CD4-positive, CD25-positive, alpha-beta regulatory T cell (primary cell): ENCODE results near the gene SHB. TPM values are rescaled to one million over a fixed set of nuclear protein-coding genes. Genes with fewer than 3 reads are reported as not detected.
A peak's percentile ranks its signal among the peaks of the same experiment; 100 is the strongest.

Source experiments
- ATAC-seq, 2 donors: fragments of 150-1000 bp; cut with Tn5 transposase; one replicate each; pipeline ENCODE4 v1.10.0; 2021; ENCODE audit warnings: low read depth in 2 of 2, moderate number of reproducible peaks in 2 of 2, moderate library complexity in 1 of 2
- DNase-seq, 3 donors: peaks; one replicate each; pipeline versions ENCODE4 v3.0.0 to v3.0.0-alpha.2; 2012 to 2022; ENCODE audit warnings: mixed read lengths in 1 of 3
- H3K27ac ChIP-seq: one replicate; pipeline ENCODE4 v1.7.0; 2013; ENCODE audit warnings: mild to moderate bottlenecking, low read length; ENCODE audit not compliant: insufficient read depth, poor library complexity, severe bottlenecking
- H3K27me3 ChIP-seq: one replicate; pipeline ENCODE4 v1.7.0; 2013; ENCODE audit warnings: low read length; ENCODE audit not compliant: control insufficient read depth, insufficient read depth
- H3K36me3 ChIP-seq: one replicate; pipeline ENCODE4 v1.7.0; 2013; ENCODE audit warnings: mild to moderate bottlenecking, low read length, moderate library complexity; ENCODE audit not compliant: control insufficient read depth, insufficient read depth
- H3K4me1 ChIP-seq: 2 replicates; pipeline ENCODE4 v1.7.0; 2013; ENCODE audit warnings: mild to moderate bottlenecking, low read length; ENCODE audit not compliant: insufficient read depth, control insufficient read depth, poor library complexity, severe bottlenecking
- H3K4me3 ChIP-seq: one replicate; pipeline ENCODE4 v1.7.0; 2013; ENCODE audit warnings: low read depth, mild to moderate bottlenecking, low read length, moderate library complexity
- H3K9me3 ChIP-seq, 2 experiments: 1 replicate in 1 of 2; 2 replicates in 1 of 2; pipeline ENCODE4 v1.7.0; 2013; ENCODE audit warnings: low read length in 2 of 2, mild to moderate bottlenecking in 1 of 2, moderate library complexity in 1 of 2; ENCODE audit not compliant: control insufficient read depth in 2 of 2
- H3K27ac Mint-ChIP-seq, 3 donors: one replicate each; pipeline ENCODE4 v1.8.0; 2020 to 2022; ENCODE audit warnings: mild to moderate bottlenecking in 3 of 3, mixed read lengths in 3 of 3, moderate library complexity in 2 of 3
- H3K27me3 Mint-ChIP-seq: one replicate; pipeline ENCODE4 v1.8.0; 2022; ENCODE audit warnings: mild to moderate bottlenecking, mixed read lengths
- H3K36me3 Mint-ChIP-seq: one replicate; pipeline ENCODE4 v1.8.0; 2020; ENCODE audit warnings: mixed read lengths
- H3K4me1 Mint-ChIP-seq, 4 donors: one replicate each; pipeline ENCODE4 v1.8.0; 2020 to 2022; ENCODE audit warnings: mixed read lengths in 4 of 4, mild to moderate bottlenecking in 1 of 4
- H3K4me3 Mint-ChIP-seq, 4 donors: one replicate each; pipeline ENCODE4 v1.8.0; 2020 to 2022; ENCODE audit warnings: mild to moderate bottlenecking in 4 of 4, mixed read lengths in 4 of 4, moderate library complexity in 3 of 4
- H3K9me3 Mint-ChIP-seq, 7 donors: one replicate each; pipeline ENCODE4 v1.8.0; 2020 to 2022; ENCODE audit warnings: mixed read lengths in 7 of 7, mild to moderate bottlenecking in 3 of 7, moderate library complexity in 2 of 7
- polyA plus RNA-seq, 4 donors: library from polyadenylated mRNA; unstranded; fragments of 300-500 nt; fragmentation: Illumina TruSeq; gene quantifications; one replicate each; pipeline ENCODE4 v1.2.3, GENCODE V29; 2021
- total RNA-seq: library from RNA; stranded (reverse); gene quantifications from one replicate; pipeline ENCODE4 v1.2.3, GENCODE V29; 2022

SHB gene
- total and polyA plus RNA-seq, 5 donors from 2014 or later, result 0.27 to 0.69 TPM; not detected in 3

DNA sequence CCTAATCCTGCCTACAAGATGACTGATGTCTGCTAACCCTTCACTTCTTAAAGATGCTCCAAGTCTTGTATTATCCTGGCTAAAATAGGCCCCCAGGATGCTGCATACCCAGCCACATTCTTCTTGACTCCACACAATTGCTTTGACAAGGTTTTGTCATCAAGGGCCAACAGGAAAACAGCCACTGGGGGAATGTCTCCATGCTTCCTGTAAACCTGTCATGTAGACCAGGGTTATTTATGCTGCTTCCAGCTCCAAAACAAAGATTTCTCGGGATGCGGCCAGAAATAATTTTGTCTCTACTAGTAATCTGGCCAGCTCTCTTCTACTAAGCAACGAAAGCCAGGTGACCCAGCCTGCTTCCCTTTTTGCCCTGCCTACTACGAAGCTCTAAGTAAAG is 53.8 kb downstream of the SHB start:
- Histone ChIP-seq H3K4me3 (no peak overlapping the region), H3K9me3 (no peaks in the 10 kb centered on the region), H3K27ac (no peak overlapping the region)

DNA sequence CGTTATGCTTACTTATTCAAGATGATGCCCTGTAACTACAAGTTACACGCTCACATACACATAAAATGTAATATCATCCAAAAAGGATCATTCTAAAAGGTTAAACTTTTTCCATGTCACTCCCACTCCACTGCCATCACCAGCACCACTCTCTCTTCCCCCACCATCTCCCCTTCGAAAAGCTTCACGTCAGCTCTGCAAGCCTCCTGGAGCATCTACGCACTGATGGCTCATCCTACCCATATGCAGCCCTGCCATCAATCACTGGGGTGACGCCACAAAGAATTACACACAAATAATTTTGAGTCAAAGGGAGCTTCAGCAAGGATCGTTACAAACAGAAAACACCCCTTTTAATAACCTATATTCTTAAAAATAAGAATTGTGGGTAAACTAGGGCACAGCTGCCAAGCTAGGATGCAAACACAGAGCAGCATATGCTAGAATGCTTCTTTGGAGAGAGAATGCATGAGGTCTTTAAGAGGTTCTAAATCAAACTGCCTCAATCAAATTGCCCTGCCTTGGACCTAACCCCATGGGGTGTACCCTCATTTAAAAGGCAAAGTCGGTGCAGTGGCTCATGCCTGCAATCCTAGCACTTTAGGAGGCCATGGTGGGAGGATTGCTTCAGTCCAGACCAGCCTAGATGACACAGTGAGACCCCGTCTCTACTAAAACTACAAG is 56.1 kb downstream of the SHB start:
- ATAC-seq (no peak), DNase-seq (no peak)
- no peak overlapping the region for H3K27ac ChIP-seq
- H3K27me3 Mint-ChIP-seq, result no peaks in the 10 kb centered on the region
- no peaks in the 10 kb centered on the region for H3K27me3 ChIP-seq
- no peaks in the 10 kb centered on the region for H3K9me3 Mint-ChIP-seq
- H3K27ac Mint-ChIP-seq, result no peak overlapping the region
- no peaks in the 10 kb centered on the region for H3K9me3 ChIP-seq
- H3K36me3 Mint-ChIP-seq, result no peaks in the 10 kb centered on the region
- peaks cover 0 to 4% (median under 1%) of the 10 kb centered on the region in 4 donors for H3K4me1 Mint-ChIP-seq
- H3K4me1 ChIP-seq, result no peaks in the 10 kb centered on the region
- H3K36me3 ChIP-seq, result no peaks in the 10 kb centered on the region
- no peak overlapping the region for H3K4me3 Mint-ChIP-seq
- H3K4me3 ChIP-seq, result no peak overlapping the region

More for the DNA sequence above, 53.8 kb downstream of the SHB start:
- no peaks in the 10 kb centered on the region for H3K9me3 Mint-ChIP-seq
- no peaks in the 10 kb centered on the region for H3K27me3 Mint-ChIP-seq
- Histone ChIP-seq H3K27me3 (no peaks in the 10 kb centered on the region), H3K4me1 (no peaks in the 10 kb centered on the region), H3K36me3 (no peaks in the 10 kb centered on the region)
- ATAC-seq (no peak), DNase-seq (no peak)
- H3K36me3 Mint-ChIP-seq, result no peaks in the 10 kb centered on the region
- H3K4me3 Mint-ChIP-seq, result no peak overlapping the region
- no peak overlapping the region for H3K27ac Mint-ChIP-seq
- H3K4me1 Mint-ChIP-seq, result no peaks in the 10 kb centered on the region

DNA sequence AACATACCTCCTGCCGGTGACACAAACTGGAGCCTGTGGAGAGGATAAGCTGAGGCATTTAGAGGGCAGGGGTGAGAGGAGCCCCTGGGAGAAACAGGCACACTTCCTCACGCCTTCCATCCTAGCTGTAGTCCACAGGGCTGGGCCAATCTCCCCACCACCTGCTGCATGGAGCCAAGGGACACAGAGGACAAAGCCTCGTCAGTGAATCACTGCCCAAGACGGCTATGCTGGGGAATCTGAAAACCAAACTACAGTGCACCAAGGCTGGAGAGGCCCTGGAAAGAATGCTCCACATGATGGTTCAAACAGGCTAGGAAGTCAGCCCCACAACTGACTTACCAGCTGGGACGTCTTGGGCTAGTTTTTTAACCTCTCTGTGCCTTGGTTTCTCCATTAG is 57.0 kb downstream of the SHB start:
- H3K27me3 ChIP-seq, result no peaks in the 10 kb centered on the region
- Mint-ChIP-seq H3K27me3 (no peaks in the 10 kb centered on the region), H3K4me1 (peaks cover 0 to 4% (median under 1%) of the 10 kb centered on the region in 4 donors), H3K9me3 (no peaks in the 10 kb centered on the region), H3K4me3 (no peak overlapping the region), H3K27ac (no peak overlapping the region), H3K36me3 (no peaks in the 10 kb centered on the region)
- H3K9me3 ChIP-seq, result no peaks in the 10 kb centered on the region
- H3K4me3 ChIP-seq, result no peak overlapping the region
- DNase-seq, result no peak
- no peak overlapping the region for H3K27ac ChIP-seq
- H3K4me1 ChIP-seq, result no peaks in the 10 kb centered on the region
- ATAC-seq, result no peak
- H3K36me3 ChIP-seq, result no peaks in the 10 kb centered on the region

DNA sequence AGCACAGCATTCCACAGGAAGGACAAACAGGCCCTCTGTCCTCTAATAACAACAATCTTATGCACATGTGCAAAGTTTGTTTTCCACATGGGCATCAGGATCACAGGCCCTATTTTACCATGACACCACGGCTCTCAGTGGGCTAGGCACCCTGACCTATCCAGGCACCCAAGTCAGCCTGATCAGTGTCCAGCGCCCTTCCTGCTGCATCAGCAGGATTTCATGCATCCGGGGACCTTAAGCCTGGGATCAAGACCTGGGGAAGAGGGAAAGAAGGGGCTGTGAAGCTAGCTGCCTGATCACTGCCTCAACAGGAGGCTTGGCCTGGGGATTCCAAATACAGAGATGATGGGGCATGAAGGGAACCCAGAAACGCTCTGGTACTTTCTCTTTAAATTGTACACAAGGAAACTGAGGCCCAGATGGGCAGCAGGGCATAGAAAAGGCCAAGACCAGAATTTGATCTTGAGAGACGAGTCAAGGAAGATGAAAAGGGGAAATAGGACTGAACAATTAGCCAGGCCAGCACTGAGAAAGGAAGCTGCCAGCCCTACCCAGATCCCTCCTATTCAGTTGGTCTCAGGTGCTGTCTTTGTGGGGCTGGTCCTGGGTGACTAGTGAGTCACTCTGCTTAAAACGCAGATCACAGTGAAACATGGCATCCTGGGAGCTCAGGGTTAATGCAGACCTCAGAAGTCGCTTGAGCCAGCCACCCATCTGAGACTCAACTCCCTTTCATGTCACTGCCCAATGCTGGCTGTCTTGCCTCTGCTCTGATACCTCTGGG is 57.9 kb downstream of the SHB start:
- Mint-ChIP-seq H3K4me1 (peaks cover 0 to 4% (median under 1%) of the 10 kb centered on the region in 4 donors), H3K27me3 (no peaks in the 10 kb centered on the region), H3K36me3 (no peaks in the 10 kb centered on the region), H3K9me3 (no peaks in the 10 kb centered on the region), H3K4me3 (no peak overlapping the region), H3K27ac (no peak overlapping the region)
- Histone ChIP-seq H3K4me3 (no peak overlapping the region), H3K27me3 (no peaks in the 10 kb centered on the region), H3K9me3 (no peaks in the 10 kb centered on the region), H3K36me3 (no peaks in the 10 kb centered on the region), H3K4me1 (no peaks in the 10 kb centered on the region), H3K27ac (no peak overlapping the region)
- DNase-seq (no peak), ATAC-seq (no peak)

DNA sequence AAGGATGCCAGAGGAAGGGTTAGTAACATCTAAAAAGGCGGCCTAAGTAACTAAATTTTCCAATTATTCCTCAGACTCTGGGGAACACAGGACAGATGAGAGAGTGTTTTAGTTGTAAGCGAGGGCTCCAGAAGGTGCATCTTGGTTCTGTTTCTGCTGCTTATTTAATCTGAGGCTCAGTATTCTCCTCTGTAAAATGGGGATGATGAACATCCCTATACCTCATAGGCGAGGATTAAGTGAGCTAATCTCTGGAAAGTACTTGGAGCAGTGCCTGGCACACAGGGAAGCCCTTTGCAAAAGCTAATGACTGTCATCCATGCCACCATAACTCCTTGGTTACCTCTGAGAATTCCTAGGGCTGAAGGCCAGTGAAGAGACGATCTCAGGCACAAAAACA is 59.0 kb downstream of the SHB start:
- ATAC-seq (no peak), DNase-seq (no peak)
- Histone ChIP-seq H3K27me3 (no peaks in the 10 kb centered on the region), H3K36me3 (no peaks in the 10 kb centered on the region), H3K9me3 (no peaks in the 10 kb centered on the region), H3K4me1 (no peaks in the 10 kb centered on the region), H3K27ac (no peak overlapping the region), H3K4me3 (no peak overlapping the region)
- H3K9me3 Mint-ChIP-seq, result no peaks in the 10 kb centered on the region
- peak overlapping the region in 1 of 3 donors; percentile 20 for H3K27ac Mint-ChIP-seq
- no peaks in the 10 kb centered on the region for H3K27me3 Mint-ChIP-seq
- H3K4me3 Mint-ChIP-seq, result no peak overlapping the region
- H3K36me3 Mint-ChIP-seq, result no peaks in the 10 kb centered on the region
- H3K4me1 Mint-ChIP-seq, result peaks cover 0 to 4% (median under 1%) of the 10 kb centered on the region in 4 donors

DNA sequence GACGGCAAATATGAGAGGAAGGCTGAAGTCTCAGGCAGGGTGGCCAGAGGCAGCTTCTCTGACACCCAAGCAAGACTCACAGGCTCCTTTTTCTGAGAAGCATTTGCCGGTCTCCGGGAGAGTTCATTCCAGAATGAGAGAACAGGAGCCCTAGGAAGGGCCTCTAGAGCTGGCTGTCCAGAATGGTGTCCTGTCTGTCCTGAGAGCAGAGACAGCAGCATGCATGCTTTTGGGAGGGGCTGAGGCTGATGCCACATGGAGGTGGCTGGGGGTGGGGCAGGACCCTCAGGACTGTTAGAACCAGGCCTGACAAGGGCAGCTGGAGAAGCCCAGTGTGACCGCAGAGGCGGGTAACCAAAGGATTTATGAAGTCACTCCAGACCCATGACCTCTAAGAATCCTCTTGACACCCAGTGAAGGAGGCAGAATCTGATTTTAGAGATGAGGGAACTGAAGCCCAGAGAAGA is 60.0 kb downstream of the SHB start:
- Mint-ChIP-seq H3K27me3 (no peaks in the 10 kb centered on the region), H3K9me3 (no peaks in the 10 kb centered on the region), H3K36me3 (no peaks in the 10 kb centered on the region), H3K4me1 (peaks cover 0 to 4% (median under 1%) of the 10 kb centered on the region in 4 donors), H3K4me3 (no peak overlapping the region), H3K27ac (no peak overlapping the region)
- no peak overlapping the region for H3K27ac ChIP-seq
- ATAC-seq (no peak), DNase-seq (no peak)
- no peak overlapping the region for H3K4me3 ChIP-seq
- no peaks in the 10 kb centered on the region for H3K4me1 ChIP-seq
- no peaks in the 10 kb centered on the region for H3K36me3 ChIP-seq
- H3K9me3 ChIP-seq, result no peaks in the 10 kb centered on the region
- no peaks in the 10 kb centered on the region for H3K27me3 ChIP-seq

DNA sequence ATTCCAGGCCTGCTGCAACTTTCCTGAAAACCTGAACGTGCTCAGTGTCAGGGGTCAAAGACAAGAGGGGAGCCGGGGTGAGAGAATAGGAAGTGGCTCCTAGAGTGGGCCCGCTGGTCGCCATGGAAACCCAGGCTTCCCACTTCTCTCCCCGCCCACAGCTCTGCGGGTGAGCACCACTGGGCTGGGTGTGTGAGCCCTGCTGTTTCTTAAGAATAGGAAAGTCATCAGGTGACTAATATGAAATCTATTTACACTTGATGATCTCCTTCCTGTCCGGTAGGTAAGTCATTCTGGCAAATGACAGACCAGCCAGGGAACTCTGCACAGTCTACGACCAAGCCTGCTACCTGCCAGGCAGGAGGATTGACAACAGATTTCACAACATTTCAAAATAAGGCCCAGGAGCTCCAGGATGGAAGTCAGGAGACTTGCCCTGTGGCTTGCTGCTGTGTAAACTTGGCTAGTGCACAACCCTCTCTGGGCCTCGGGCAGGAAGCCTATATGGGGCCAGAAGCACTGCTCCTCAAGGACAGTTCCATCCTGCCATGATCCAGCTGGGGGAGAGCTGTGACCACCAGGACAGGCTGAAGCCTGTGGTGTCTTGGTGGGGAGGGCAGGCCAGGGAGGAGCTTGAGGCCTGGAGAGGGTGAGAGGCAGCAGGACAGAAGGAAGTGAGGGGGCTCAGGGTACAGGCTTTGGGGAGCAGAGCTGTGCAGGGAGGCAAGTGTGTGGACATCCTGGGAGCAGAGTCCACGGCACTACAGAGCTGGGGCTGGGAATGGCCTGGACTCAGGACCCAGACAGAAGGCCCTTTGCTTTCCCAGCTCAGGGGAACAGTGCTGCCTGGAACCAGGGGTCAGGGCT is 60.6 kb downstream of the SHB start:
- Mint-ChIP-seq H3K9me3 (no peaks in the 10 kb centered on the region), H3K4me1 (peaks cover 0 to 4% (median under 1%) of the 10 kb centered on the region in 4 donors), H3K27me3 (no peaks in the 10 kb centered on the region), H3K36me3 (no peaks in the 10 kb centered on the region), H3K4me3 (no peak overlapping the region), H3K27ac (no peak overlapping the region)
- H3K4me3 ChIP-seq, result no peak overlapping the region
- no peaks in the 10 kb centered on the region for H3K9me3 ChIP-seq
- ATAC-seq (peak in 1 of 2 donors; percentile 19), DNase-seq (peak in 1 of 3 donors; percentile 29)
- no peak overlapping the region for H3K27ac ChIP-seq
- no peaks in the 10 kb centered on the region for H3K36me3 ChIP-seq
- no peaks in the 10 kb centered on the region for H3K4me1 ChIP-seq
- H3K27me3 ChIP-seq, result no peaks in the 10 kb centered on the region
